DMS153 treated with DMSO at 0.1 percent for 48 hours (cell line): ENCODE measurements around the gene KCNB1.
A peak's percentile ranks its signal among the peaks of the same experiment; 100 is the strongest.

Source experiments
- DNase-seq: peaks from one replicate; lab custom pipeline; 2025; ENCODE audit not compliant: unreplicated experiment; lab: John Stamatoyannopoulos, UW

KCNB1 gene

GRCh38 chr20:49482621-49483017, at the start of gene KCNB1:
Gene KCNB1 (minus strand): TSS chr20:49482668. CDS start chr20:49482480, 188 bp downstream.
- DNase-seq: no peak

GRCh38 chr20:49529470-49529869, 47.0 kb upstream of the KCNB1 start:
- DNase-seq: no peak

GRCh38 chr20:49526568-49526967, 44.1 kb upstream of the KCNB1 start:
- no peak for DNase-seq

- DNase-seq: no peak
Observed at GRCh38 chr20:49526056-49526455, 43.6 kb upstream of the KCNB1 start.

GRCh38 chr20:49523767-49524360, 41.4 kb upstream of the KCNB1 start:
- no peak for DNase-seq

- no peak for DNase-seq
Observed at GRCh38 chr20:49521356-49521755, 38.9 kb upstream of the KCNB1 start.

GRCh38 chr20:49519777-49520359, 37.4 kb upstream of the KCNB1 start:
- DNase-seq: no peak

- no peak for DNase-seq
Observed at GRCh38 chr20:49519212-49519712, 36.8 kb upstream of the KCNB1 start.

- DNase-seq: no peak
Observed at GRCh38 chr20:49518576-49518975, 36.1 kb upstream of the KCNB1 start.

GRCh38 chr20:49517805-49518100, 35.3 kb upstream of the KCNB1 start:
- no peak for DNase-seq

- no peak for DNase-seq
Observed at GRCh38 chr20:49516916-49517804, 34.7 kb upstream of the KCNB1 start.

GRCh38 chr20:49515586-49515985, 33.1 kb upstream of the KCNB1 start:
- peak; percentile 31 for DNase-seq

GRCh38 chr20:49513517-49513916, 31.0 kb upstream of the KCNB1 start:
- no peak for DNase-seq

GRCh38 chr20:49513009-49513408, 30.5 kb upstream of the KCNB1 start:
- no peak for DNase-seq

GRCh38 chr20:49511788-49512525, 29.5 kb upstream of the KCNB1 start:
- DNase-seq: no peak

- no peak for DNase-seq
Observed at GRCh38 chr20:49510562-49511122, 28.2 kb upstream of the KCNB1 start.

- DNase-seq: peak; percentile 48
Observed at GRCh38 chr20:49508435-49509199, 26.1 kb upstream of the KCNB1 start.

- peak; percentile 15 for DNase-seq
Observed at GRCh38 chr20:49507741-49508434, 25.4 kb upstream of the KCNB1 start.

GRCh38 chr20:49505518-49505917, 23.1 kb upstream of the KCNB1 start:
- no peak for DNase-seq

GRCh38 chr20:49503176-49503575, 20.7 kb upstream of the KCNB1 start:
- no peak for DNase-seq
